ENCODE measurements around the gene GALNS.

The GALNS gene

GRCh38 chr16:88769617-88770460 is 86.9 kb downstream of the GALNS start:
- no peak for DNase-seq (ENCODE audit: low read depth in 2 of 2)

GRCh38 chr16:88768071-88768783 is 88.5 kb downstream of the GALNS start:
- no peak for DNase-seq (ENCODE audit: low read depth in 2 of 2)

GRCh38 chr16:88767546-88768070 is 89.1 kb downstream of the GALNS start:
- DNase-seq (ENCODE audit: low read depth in 2 of 2) = no peak

- DNase-seq (ENCODE audit: low read depth in 2 of 2) = no peak
Observed at GRCh38 chr16:88766975-88767374, 89.8 kb downstream of the GALNS start.

- DNase-seq (ENCODE audit: low read depth in 2 of 2) = no peak
Observed at GRCh38 chr16:88764913-88765349, 91.8 kb downstream of the GALNS start.

GRCh38 chr16:88764080-88764479 is 92.7 kb downstream of the GALNS start:
- no peak for DNase-seq (ENCODE audit: low read depth in 2 of 2)
